ENCODE results near the gene MARCHF2. TPM values are rescaled to one million over a fixed set of nuclear protein-coding genes. Genes with fewer than 3 reads are reported as not detected.

MARCHF2 gene
- total RNA-seq, 1 donor from 2014 or later: 58.7 TPM

- ATAC-seq (no peak), DNase-seq (no peak)
- no peaks in the 10 kb centered on the region for H3K27me3 ChIP-seq
- no peak overlapping the region for H3K27ac ChIP-seq
- TF ChIP-seq CTCF (IDR thresholded peaks at IDR 0.05): no peak
- no peak overlapping the region for H3K4me3 ChIP-seq
- H3K4me1 ChIP-seq: no peaks in the 10 kb centered on the region
- no peaks in the 10 kb centered on the region for H3K9me3 ChIP-seq
- H3K36me3 ChIP-seq: peaks cover 100% of the 10 kb centered on the region
- intact Hi-C loops (cut with DNase I): no loop called here
Observed at GRCh38 chr19:8469613-8470368, 56.7 kb downstream of the MARCHF2 start.

GRCh38 chr19:8473648-8474476 is 60.8 kb downstream of the MARCHF2 start:
- intact Hi-C loops (cut with DNase I): no loop called here
- no peak for TF ChIP-seq CTCF (IDR thresholded peaks at IDR 0.05)
- no peak overlapping the region for H3K4me3 ChIP-seq
- peaks cover 100% of the 10 kb centered on the region for H3K36me3 ChIP-seq
- ATAC-seq: peak; percentile 34
- no peaks in the 10 kb centered on the region for H3K9me3 ChIP-seq
- no peak overlapping the region for H3K27ac ChIP-seq
- DNase-seq: no peak
- H3K4me1 ChIP-seq: peaks cover 11% of the 10 kb centered on the region
- no peaks in the 10 kb centered on the region for H3K27me3 ChIP-seq

- Histone ChIP-seq H3K4me3 (no peak overlapping the region), H3K27ac (no peak overlapping the region), H3K27me3 (no peaks in the 10 kb centered on the region), H3K9me3 (no peaks in the 10 kb centered on the region), H3K4me1 (peaks cover 14% of the 10 kb centered on the region), H3K36me3 (peaks cover 94% of the 10 kb centered on the region)
- TF ChIP-seq CTCF (IDR thresholded peaks at IDR 0.05): no peak
- no peak for ATAC-seq
- intact Hi-C loops (cut with DNase I): no loop called here
- DNase-seq: no peak
Observed at GRCh38 chr19:8475005-8475404, 61.9 kb downstream of the MARCHF2 start.

GRCh38 chr19:8476524-8476923 is 63.4 kb downstream of the MARCHF2 start:
- intact Hi-C loops (cut with DNase I): no loop called here
- Histone ChIP-seq H3K27me3 (no peaks in the 10 kb centered on the region), H3K36me3 (peaks cover 90% of the 10 kb centered on the region), H3K9me3 (no peaks in the 10 kb centered on the region), H3K4me3 (no peak overlapping the region), H3K27ac (no peak overlapping the region), H3K4me1 (peaks cover 29% of the 10 kb centered on the region)
- ATAC-seq (no peak), DNase-seq (no peak)
- no peak for TF ChIP-seq CTCF (IDR thresholded peaks at IDR 0.05)

- intact Hi-C loops (cut with DNase I): no loop called here
- no peaks in the 10 kb centered on the region for H3K9me3 ChIP-seq
- peaks cover 30% of the 10 kb centered on the region for H3K4me1 ChIP-seq
Observed at GRCh38 chr19:8477889-8478288, 64.8 kb downstream of the MARCHF2 start.

More at GRCh38 chr19:8477889-8478288, 64.8 kb downstream of the MARCHF2 start:
- no peak overlapping the region for H3K27ac ChIP-seq
- no peak for ATAC-seq
- H3K4me3 ChIP-seq: no peak overlapping the region
- no peak for TF ChIP-seq CTCF (IDR thresholded peaks at IDR 0.05)
- H3K36me3 ChIP-seq: peaks cover 87% of the 10 kb centered on the region
- H3K27me3 ChIP-seq: no peaks in the 10 kb centered on the region
- no peak for DNase-seq

All from upper lobe of right lung (tissue), 1 donor.